Neural cell (in vitro differentiated cells): ENCODE results near the gene REC114. TPM values are rescaled to one million over a fixed set of nuclear protein-coding genes. Genes with fewer than 3 reads are reported as not detected.
"Not testable (repeated sequence)": the region's sequence is repeated elsewhere in the genome, so short reads cannot be mapped to it uniquely, and the experiment has no call there.

ENCODE experiments used
- H2AFZ ChIP-seq: fragments of 200-600, 300-800 bp; sonication (generic), shearing (Covaris generic); 2 replicates; pipeline ENCODE4 v1.6.0; 2014; ENCODE audit warnings: low read depth, mild to moderate bottlenecking, antibody characterized with exemption, low read length, moderate library complexity
- H3F3A ChIP-seq: fragments of 200-600 bp; shearing (Covaris generic); 2 replicates; pipeline ENCODE4 v1.6.1; 2016; ENCODE audit warnings: mild to moderate bottlenecking, moderate library complexity, mixed read lengths, antibody characterized with exemption, low read length; ENCODE audit not compliant: insufficient read depth, poor library complexity, severe bottlenecking
- H3K27ac ChIP-seq: fragments of 200-600, 300-800 bp; sonication (generic), shearing (Covaris generic); 2 replicates; pipeline ENCODE4 v1.5.1; 2014; ENCODE audit warnings: mild to moderate bottlenecking, low read length, moderate library complexity
- H3K27me3 ChIP-seq: fragments of 300-800, 200-600 bp; sonication (generic), shearing (Covaris generic); 2 replicates; pipeline ENCODE4 v1.6.0; 2014; ENCODE audit warnings: mild to moderate bottlenecking, low read depth, low read length, moderate library complexity; ENCODE audit not compliant: insufficient read depth
- H3K36me3 ChIP-seq: fragments of 300-800, 200-600 bp; sonication (generic), shearing (Covaris generic); 2 replicates; pipeline ENCODE4 v1.5.1; 2014; ENCODE audit warnings: mild to moderate bottlenecking, antibody characterized with exemption, low read length, moderate library complexity; ENCODE audit not compliant: insufficient read depth
- H3K4me2 ChIP-seq: fragments of 300-800, 200-600 bp; sonication (generic), shearing (Covaris generic); 2 replicates; pipeline ENCODE4 v1.6.0; 2014; ENCODE audit warnings: mild to moderate bottlenecking, low read length
- H3K4me3 ChIP-seq: fragments of 300-800, 200-600 bp; sonication (generic), shearing (Covaris generic); 2 replicates; pipeline ENCODE4 v1.5.1; 2014; ENCODE audit warnings: mild to moderate bottlenecking, low read length, moderate library complexity
- H3K79me2 ChIP-seq: fragments of 200-600 bp; shearing (Covaris generic); replicated peaks from 2 replicates; pipeline ENCODE4 v1.6.0; 2014; ENCODE audit warnings: mild to moderate bottlenecking, low read length, moderate library complexity; ENCODE audit not compliant: insufficient read depth
- H3K9ac ChIP-seq: fragments of 300-800, 200-600 bp; sonication (generic), shearing (Covaris generic); 2 replicates; pipeline ENCODE4 v1.6.1; 2016; ENCODE audit warnings: mild to moderate bottlenecking, low read length, mixed read lengths
- H3K9me2 ChIP-seq: fragments of 200-600 bp; shearing (Covaris generic); 2 replicates; pipeline ENCODE4 v1.6.1; 2016; ENCODE audit warnings: mild to moderate bottlenecking, low read length, mixed read lengths; ENCODE audit not compliant: insufficient read depth
- H3K9me3 ChIP-seq: fragments of 200-600, 300-800 bp; sonication (generic), shearing (Covaris generic); 2 replicates; pipeline ENCODE4 v1.6.1; 2016; ENCODE audit warnings: mild to moderate bottlenecking, mixed run types, low read length, moderate library complexity, mixed read lengths
- H4K20me1 ChIP-seq: fragments of 200-600 bp; shearing (Covaris generic); 2 replicates; pipeline ENCODE4 v1.6.1; 2016; ENCODE audit warnings: mild to moderate bottlenecking, mixed run types; ENCODE audit not compliant: insufficient read depth
- CTCF ChIP-seq: fragments of 450-650 bp; IDR thresholded peaks from 2 replicates; pipeline ENCODE4 v1.5.1; 2014; ENCODE audit warnings: antibody characterized with exemption, mild to moderate bottlenecking, moderate library complexity; ENCODE audit not compliant: poor library complexity, severe bottlenecking
- EP300 ChIP-seq: fragments of 450-650 bp; conservative IDR thresholded peaks from 2 replicates; pipeline ENCODE4 v1.6.1; 2014; ENCODE audit warnings: antibody characterized with exemption, mild to moderate bottlenecking, moderate library complexity; ENCODE audit not compliant: poor library complexity, severe bottlenecking
- EZH2 ChIP-seq: fragments of 200-600, 300-800 bp; shearing (Covaris generic), sonication (generic); IDR thresholded peaks from 2 replicates; pipeline ENCODE4 v1.6.1; 2014; ENCODE audit warnings: antibody characterized with exemption, low read length, borderline replicate concordance, mild to moderate bottlenecking; ENCODE audit not compliant: insufficient read depth, poor library complexity, severe bottlenecking
- MXI1 ChIP-seq: fragments of 450-650 bp; conservative IDR thresholded peaks from 2 replicates; pipeline ENCODE4 v1.6.1; 2014; ENCODE audit warnings: antibody characterized with exemption, mild to moderate bottlenecking; ENCODE audit not compliant: poor library complexity, severe bottlenecking
- POLR2AphosphoS5 ChIP-seq: IDR thresholded peaks from 2 replicates; pipeline ENCODE4 v1.6.1; 2012
- RAD21 ChIP-seq: fragments of 450-650 bp; conservative IDR thresholded peaks from 2 replicates; pipeline ENCODE4 v1.6.1; 2014; ENCODE audit warnings: antibody characterized with exemption, mild to moderate bottlenecking, moderate library complexity
- REST ChIP-seq: IDR thresholded peaks from 2 replicates; pipeline ENCODE4 v1.6.1; 2012; ENCODE audit warnings: borderline replicate concordance
- SMC3 ChIP-seq: fragments of 450-650 bp; conservative IDR thresholded peaks from 2 replicates; pipeline ENCODE4 v1.6.1; 2014; ENCODE audit warnings: antibody characterized with exemption, mild to moderate bottlenecking, moderate library complexity; ENCODE audit not compliant: poor library complexity
- TAF1 ChIP-seq: IDR thresholded peaks from 2 replicates; pipeline ENCODE4 v1.6.1; 2012; ENCODE audit warnings: low read depth
- polyA plus RNA-seq: library from polyadenylated mRNA; depleted of rRNA; stranded (reverse); fragments of >200 nt; gene quantifications from 2 replicates; pipeline ENCODE4 v1.2.3, GENCODE V29; 2014

Gene REC114
- polyA plus RNA-seq, 1 donor from 2014 or later, result not detected

GRCh38 chr15:73440571-73440970, 2.4 kb upstream of the REC114 start:
- Histone ChIP-seq H3K27ac (no peak overlapping the region), H3K4me3 (no peak overlapping the region), H3K4me2 (no peak overlapping the region), H4K20me1 (no peaks in the 10 kb centered on the region), H3F3A (no peaks in the 10 kb centered on the region), H3K36me3 (no peaks in the 10 kb centered on the region), H3K9ac (no peak overlapping the region), H3K79me2 (no peaks in the 10 kb centered on the region), H3K27me3 (no peaks in the 10 kb centered on the region), H2AFZ (no peak overlapping the region), H3K9me2 (no peaks in the 10 kb centered on the region), H3K9me3 (no peaks in the 10 kb centered on the region)
- TF ChIP-seq EP300 (no peak), RAD21 (no peak), TAF1 (no peak), POLR2AphosphoS5 (no peak), CTCF (no peak), REST (no peak)

GRCh38 chr15:73442421-73442820, 543 bp upstream of the REC114 start:
- no peaks in the 10 kb centered on the region for H4K20me1 ChIP-seq
- no peak overlapping the region for H3K4me2 ChIP-seq
- H2AFZ ChIP-seq, result no peak overlapping the region
- H3K27ac ChIP-seq, result no peak overlapping the region
- H3K9me2 ChIP-seq, result no peaks in the 10 kb centered on the region
- no peaks in the 10 kb centered on the region for H3K9me3 ChIP-seq
- no peaks in the 10 kb centered on the region for H3K79me2 ChIP-seq
- no peaks in the 10 kb centered on the region for H3K36me3 ChIP-seq
- no peaks in the 10 kb centered on the region for H3K27me3 ChIP-seq
- no peak for TF ChIP-seq POLR2AphosphoS5
- no peak for TF ChIP-seq SMC3
- TF ChIP-seq CTCF, result no peak
- TF ChIP-seq MXI1, result no peak
- TF ChIP-seq EZH2, result no peak
- TF ChIP-seq REST, result no peak
- no peak for TF ChIP-seq EP300
- TF ChIP-seq TAF1, result no peak
- no peak for TF ChIP-seq RAD21
- no peak overlapping the region for H3K9ac ChIP-seq
- no peaks in the 10 kb centered on the region for H3F3A ChIP-seq
- no peak overlapping the region for H3K4me3 ChIP-seq

- not testable (repeated sequence) for H3K36me3 ChIP-seq
Measured at GRCh38 chr15:73447471-73447870, 4.5 kb downstream of the REC114 start.

More at GRCh38 chr15:73447471-73447870, 4.5 kb downstream of the REC114 start:
- not testable (repeated sequence) for H3F3A ChIP-seq, H3K79me2 ChIP-seq, H3K4me2 ChIP-seq, H3K27ac ChIP-seq, H3K4me3 ChIP-seq, H3K9me3 ChIP-seq, H2AFZ ChIP-seq, H3K27me3 ChIP-seq, H4K20me1 ChIP-seq, H3K9me2 ChIP-seq, H3K9ac ChIP-seq
